HG03095 (cell line): Measurements from ENCODE around the gene IRF2BP2.
"Not testable (repeated sequence)": the region's sequence is repeated elsewhere in the genome, so short reads cannot be mapped to it uniquely, and the experiment has no call there.

Source experiments
- ATAC-seq: cut with Tn5 transposase; IDR thresholded peaks from one replicate; pipeline ENCODE4 v1.9.1; 2021; ENCODE audit warnings: moderate library complexity; ENCODE audit not compliant: unreplicated experiment

The IRF2BP2 gene

GRCh38 chr1:234634922-234635321, 24.9 kb upstream of the IRF2BP2 start:
- ATAC-seq, result not testable (repeated sequence)

GRCh38 chr1:234634387-234634786, 24.4 kb upstream of the IRF2BP2 start:
- ATAC-seq, result no peak

GRCh38 chr1:234633246-234634003, 23.4 kb upstream of the IRF2BP2 start:
- no peak for ATAC-seq

- no peak for ATAC-seq
Observed at GRCh38 chr1:234632225-234632624, 22.2 kb upstream of the IRF2BP2 start.

- ATAC-seq, result no peak
Observed at GRCh38 chr1:234631721-234632125, 21.7 kb upstream of the IRF2BP2 start.

- ATAC-seq, result no peak
Observed at GRCh38 chr1:234629026-234629425, 19.0 kb upstream of the IRF2BP2 start.

GRCh38 chr1:234628089-234628488, 18.1 kb upstream of the IRF2BP2 start:
- no peak for ATAC-seq

- no peak for ATAC-seq
Observed at GRCh38 chr1:234627009-234627950, 17.3 kb upstream of the IRF2BP2 start.

- no peak for ATAC-seq
Observed at GRCh38 chr1:234626391-234626790, 16.4 kb upstream of the IRF2BP2 start.

- no peak for ATAC-seq
Observed at GRCh38 chr1:234624724-234625117, 14.7 kb upstream of the IRF2BP2 start.

- ATAC-seq, result no peak
Observed at GRCh38 chr1:234621657-234622335, 11.8 kb upstream of the IRF2BP2 start.

- no peak for ATAC-seq
Observed at GRCh38 chr1:234621127-234621468, 11.1 kb upstream of the IRF2BP2 start.

- ATAC-seq, result no peak
Observed at GRCh38 chr1:234620272-234621126, 10.5 kb upstream of the IRF2BP2 start.

- no peak for ATAC-seq
Observed at GRCh38 chr1:234619794-234620247, 9.8 kb upstream of the IRF2BP2 start.

- no peak for ATAC-seq
Observed at GRCh38 chr1:234619071-234619480, 9.1 kb upstream of the IRF2BP2 start.

GRCh38 chr1:234618737-234619049, 8.7 kb upstream of the IRF2BP2 start:
- ATAC-seq, result no peak

GRCh38 chr1:234617986-234618736, 8.2 kb upstream of the IRF2BP2 start:
- no peak for ATAC-seq

GRCh38 chr1:234617131-234617985, 7.4 kb upstream of the IRF2BP2 start:
- no peak for ATAC-seq

GRCh38 chr1:234616644-234617043, 6.7 kb upstream of the IRF2BP2 start:
- no peak for ATAC-seq
